ENCODE results near the gene IRF2BPL.

- TF ChIP-seq CTCF (optimal IDR thresholded peaks at IDR 0.05 in 1 of 3, IDR thresholded peaks at IDR 0.05 in 1 of 3, conservative IDR thresholded peaks at IDR 0.05 in 1 of 3; ENCODE audit: extremely low read depth in 1 of 3, insufficient read depth in 2 of 3, low read length in 3 of 3) (no peak), EZH2 (IDR thresholded peaks at IDR 0.05; ENCODE audit: low read length) (no peak)
Measured at GRCh38 chr14:77046721-77047120, 18.2 kb upstream of the IRF2BPL start.
